Esophagus squamous epithelium (tissue), 5 donors: Measurements from ENCODE around the gene RASGRF2. TPM values are rescaled to one million over a fixed set of nuclear protein-coding genes. Genes with fewer than 3 reads are reported as not detected.

Source experiments
- DNase-seq: peaks from one replicate; lab custom pipeline; 2025; lab: John Stamatoyannopoulos, UW
- H3K27ac ChIP-seq, 4 donors: fragments of 200-600 bp; sonication (generic); one replicate each; pipeline ENCODE4 v1.5.1; 2016 to 2019; ENCODE audit warnings: mild to moderate bottlenecking in 1 of 4
- H3K27me3 ChIP-seq, 4 donors: fragments of 200-600 bp; sonication (generic); 1 replicate in 3 of 4; 2 replicates in 1 of 4; pipeline versions ENCODE4 v1.5.1 to v1.6.0; 2017 to 2021; ENCODE audit warnings: antibody characterized with exemption in 1 of 4
- H3K36me3 ChIP-seq, 3 donors: fragments of 200-600 bp; sonication (generic); one replicate each; pipeline ENCODE4 v1.5.1; 2016 to 2019
- H3K4me1 ChIP-seq, 3 donors: fragments of 200-600 bp; sonication (generic); one replicate each; pipeline ENCODE4 v1.5.1; 2017 to 2019
- H3K4me3 ChIP-seq, 4 donors: fragments of 200-600 bp; sonication (generic); 1 replicate in 3 of 4; 2 replicates in 1 of 4; pipeline ENCODE4 v1.5.1; 2016 to 2019; ENCODE audit warnings: mild to moderate bottlenecking in 2 of 4, moderate library complexity in 1 of 4
- H3K9me3 ChIP-seq, 3 donors: fragments of 200-600 bp; sonication (generic); one replicate each; pipeline ENCODE4 v1.5.1; 2016 to 2019
- CTCF ChIP-seq, 6 experiments: fragments of 450-650 bp in 4 of 6; fragments of 200-600 bp in 2 of 6; sonication (generic) in 2 of 6; IDR thresholded peaks; one replicate each; pipeline ENCODE4 v1.5.1; 2016 to 2019; ENCODE audit warnings: antibody characterized with exemption in 6 of 6, mild to moderate bottlenecking in 4 of 6, moderate library complexity in 4 of 6
- POLR2A ChIP-seq, 4 donors: fragments of 450-650 bp; IDR thresholded peaks; one replicate each; pipeline ENCODE4 v1.6.1; 2017; ENCODE audit warnings: antibody characterized with exemption in 4 of 4, mild to moderate bottlenecking in 4 of 4, moderate library complexity in 3 of 4
- WGBS, 2 donors: methylation state at CpG; one replicate each; pipeline ENCODE4 v1.1.5; 2018; 5-methylcytosine and 5-hydroxymethylcytosine counted together
- intact Hi-C: fragments of 100-400 bp; cut with DNase I; formaldehyde crosslinking; loops from one replicate; pipeline ENCODE4 v1.15.0; 2022
- total RNA-seq, 4 donors: library from RNA; depleted of rRNA; stranded (reverse); fragments of >200 nt; gene quantifications; one replicate each; pipeline ENCODE4 v1.1.0, GENCODE V29; 2016
- donor health status: DM: yes; HTN: yes; CAD: no.

The RASGRF2 gene
- total RNA-seq, 4 donors from 2014 or later, result 0.49 to 3.2 (median 0.62) TPM

- WGBS, 2 donors, result 88 to 89% methylated on average over 4 to 6 of the region's 6 CpGs
- Histone ChIP-seq H3K27me3 (no peaks in the 10 kb centered on the region), H3K4me1 (no peaks in the 10 kb centered on the region), H3K4me3 (no peak overlapping the region), H3K36me3 (no peaks in the 10 kb centered on the region), H3K27ac (no peak overlapping the region), H3K9me3 (no peaks in the 10 kb centered on the region)
- DNase-seq, result no peak
- TF ChIP-seq POLR2A (IDR thresholded peaks at IDR 0.05), result no peak
- TF ChIP-seq CTCF (IDR thresholded peaks at IDR 0.05), result no peak
- intact Hi-C loops, result no loop called here
These were observed 224.6 kb downstream of the RASGRF2 start for GRCh38 chr5:81184749-81185110.

GRCh38 chr5:81187885-81188284 is 227.7 kb downstream of the RASGRF2 start:
- no peaks in the 10 kb centered on the region for H3K27me3 ChIP-seq

GRCh38 chr5:81188962-81189361 is 228.8 kb downstream of the RASGRF2 start:
- no peak for DNase-seq
- no peaks in the 10 kb centered on the region for H3K9me3 ChIP-seq
- intact Hi-C loops, result no loop called here
- no peaks in the 10 kb centered on the region for H3K4me1 ChIP-seq
- no peak for TF ChIP-seq POLR2A (IDR thresholded peaks at IDR 0.05)
- no peak for TF ChIP-seq CTCF (IDR thresholded peaks at IDR 0.05)
- no peaks in the 10 kb centered on the region for H3K27me3 ChIP-seq
- no peaks in the 10 kb centered on the region for H3K36me3 ChIP-seq
- WGBS, 2 donors, result 57 to 83% methylated on average over 1 to 2 of the region's 6 CpGs
- no peak overlapping the region for H3K4me3 ChIP-seq
- no peak overlapping the region for H3K27ac ChIP-seq

More at GRCh38 chr5:81187885-81188284, 227.7 kb downstream of the RASGRF2 start:
- no peak for DNase-seq
- H3K27ac ChIP-seq, result no peak overlapping the region
- H3K4me3 ChIP-seq, result no peak overlapping the region
- 36% methylated on average over 6 of the region's 6 CpGs for WGBS, 2 donors
- TF ChIP-seq CTCF (IDR thresholded peaks at IDR 0.05) (no peak), POLR2A (IDR thresholded peaks at IDR 0.05) (no peak)
- H3K36me3 ChIP-seq, result no peaks in the 10 kb centered on the region
- no peaks in the 10 kb centered on the region for H3K9me3 ChIP-seq
- intact Hi-C loops, result no loop called here
- H3K4me1 ChIP-seq, result no peaks in the 10 kb centered on the region

GRCh38 chr5:81189875-81190498 is 229.8 kb downstream of the RASGRF2 start:
- TF ChIP-seq CTCF (IDR thresholded peaks at IDR 0.05) (no peak), POLR2A (IDR thresholded peaks at IDR 0.05) (no peak)
- Histone ChIP-seq H3K9me3 (no peaks in the 10 kb centered on the region), H3K27ac (no peak overlapping the region), H3K4me1 (peaks cover 0 to 3% (median 0%) of the 10 kb centered on the region in 3 donors), H3K4me3 (no peak overlapping the region), H3K36me3 (no peaks in the 10 kb centered on the region), H3K27me3 (no peaks in the 10 kb centered on the region)
- 76 to 79% methylated on average over 14 of the region's 14 CpGs for WGBS, 2 donors
- no peak for DNase-seq
- intact Hi-C loops, result loop anchor here (10.0 kb wide), 1 partner anchor 105 kb away; no protein-coding TSS in a partner anchor

GRCh38 chr5:81191726-81192372 is 231.7 kb downstream of the RASGRF2 start:
- Histone ChIP-seq H3K9me3 (no peaks in the 10 kb centered on the region), H3K27me3 (no peaks in the 10 kb centered on the region), H3K4me3 (no peak overlapping the region), H3K27ac (no peak overlapping the region), H3K4me1 (peaks cover 0 to 11% (median 0%) of the 10 kb centered on the region in 3 donors), H3K36me3 (no peaks in the 10 kb centered on the region)
- no peak for DNase-seq
- intact Hi-C loops, result loop anchor here (10.0 kb wide), 1 partner anchor 103 kb away; no protein-coding TSS in a partner anchor
- no peak for TF ChIP-seq CTCF (IDR thresholded peaks at IDR 0.05)
- no peak for TF ChIP-seq POLR2A (IDR thresholded peaks at IDR 0.05)
- 85 to 88% methylated on average over 9 of the region's 9 CpGs for WGBS, 2 donors
